OCI-LY3 (cell line): ENCODE results near the gene CDCA3.

Experiments
- EZH2phosphoT487 ChIP-seq: fragments of 200-600 bp; shearing (Covaris generic); IDR thresholded peaks from 2 replicates; pipeline ENCODE4 v1.6.1; 2018; ENCODE audit warnings: antibody characterized with exemption, mixed run types, low read depth
- TF ChIP-seq, protein P1 (sequence below): fragments of 200-600, 300-600 bp; sonication (generic); IDR thresholded peaks from 2 replicates; pipeline ENCODE4 v1.5.1; 2014; ENCODE audit warnings: antibody characterized with exemption, low read length, low read depth

DNA sequence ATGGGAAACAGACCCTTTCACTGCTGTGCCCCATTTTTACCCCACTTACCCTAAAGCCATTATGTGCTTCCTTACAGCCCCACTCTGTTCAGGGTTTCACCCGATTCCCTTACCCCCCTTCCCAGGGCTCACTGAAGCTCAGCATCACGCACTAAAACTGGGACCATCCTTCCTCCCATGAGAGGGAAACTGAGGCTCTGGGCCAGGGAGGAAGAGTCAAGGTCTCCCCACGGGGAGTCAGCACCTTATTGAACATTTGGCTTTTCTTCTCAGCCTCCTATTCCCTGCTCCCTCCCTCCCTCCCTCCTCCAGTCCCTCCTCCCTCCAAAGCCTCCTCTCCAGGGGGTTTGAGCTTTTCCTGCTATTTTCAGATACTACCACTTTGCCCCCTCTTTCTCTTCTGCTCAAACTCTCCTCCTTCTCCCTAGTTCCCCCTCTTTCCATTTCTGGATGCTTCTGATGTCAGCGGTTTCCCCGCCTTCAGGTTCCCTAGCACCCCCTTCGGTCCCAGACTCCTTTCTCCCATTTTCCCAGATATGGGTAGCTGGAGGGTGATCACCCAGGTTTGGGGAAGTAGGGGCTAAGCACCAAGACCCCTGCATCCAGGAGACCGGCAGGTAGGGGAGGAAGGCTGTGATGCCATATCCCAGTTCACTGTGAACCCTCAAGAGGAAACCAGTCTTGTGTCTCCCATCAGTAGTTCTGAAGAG lies 28.5 kb downstream of the CDCA3 start:
- TF ChIP-seq, protein P1, sequence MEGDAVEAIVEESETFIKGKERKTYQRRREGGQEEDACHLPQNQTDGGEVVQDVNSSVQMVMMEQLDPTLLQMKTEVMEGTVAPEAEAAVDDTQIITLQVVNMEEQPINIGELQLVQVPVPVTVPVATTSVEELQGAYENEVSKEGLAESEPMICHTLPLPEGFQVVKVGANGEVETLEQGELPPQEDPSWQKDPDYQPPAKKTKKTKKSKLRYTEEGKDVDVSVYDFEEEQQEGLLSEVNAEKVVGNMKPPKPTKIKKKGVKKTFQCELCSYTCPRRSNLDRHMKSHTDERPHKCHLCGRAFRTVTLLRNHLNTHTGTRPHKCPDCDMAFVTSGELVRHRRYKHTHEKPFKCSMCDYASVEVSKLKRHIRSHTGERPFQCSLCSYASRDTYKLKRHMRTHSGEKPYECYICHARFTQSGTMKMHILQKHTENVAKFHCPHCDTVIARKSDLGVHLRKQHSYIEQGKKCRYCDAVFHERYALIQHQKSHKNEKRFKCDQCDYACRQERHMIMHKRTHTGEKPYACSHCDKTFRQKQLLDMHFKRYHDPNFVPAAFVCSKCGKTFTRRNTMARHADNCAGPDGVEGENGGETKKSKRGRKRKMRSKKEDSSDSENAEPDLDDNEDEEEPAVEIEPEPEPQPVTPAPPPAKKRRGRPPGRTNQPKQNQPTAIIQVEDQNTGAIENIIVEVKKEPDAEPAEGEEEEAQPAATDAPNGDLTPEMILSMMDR = no peak
- no peak for TF ChIP-seq EZH2phosphoT487
